ENCODE results near the gene APOO. TPM values are rescaled to one million over a fixed set of nuclear protein-coding genes. Genes with fewer than 3 reads are reported as not detected.
A peak's percentile ranks its signal among the peaks of the same experiment; 100 is the strongest.

APOO gene
- total RNA-seq, 1 donor from 2014 or later: 78.2 TPM

GRCh38 chrX:23919148-23919547, 11.4 kb upstream of the APOO start:
- Mint-ChIP-seq H3K36me3 (no peaks in the 10 kb centered on the region), H3K4me3 (no peak overlapping the region), H3K27ac (no peak overlapping the region), H3K4me1 (ENCODE audit: unreplicated experiment) (no peaks in the 10 kb centered on the region), H3K9me3 (no peaks in the 10 kb centered on the region), H3K27me3 (no peaks in the 10 kb centered on the region)
- TF ChIP-seq CTCF (conservative IDR thresholded peaks at IDR 0.05): no peak
- DNase-seq (ENCODE audit: extremely low spot score, unreplicated experiment): no peak

- no peak overlapping the region for H3K27ac Mint-ChIP-seq
- no peaks in the 10 kb centered on the region for H3K27me3 Mint-ChIP-seq
- peaks cover 9% of the 10 kb centered on the region for H3K4me1 Mint-ChIP-seq (ENCODE audit: unreplicated experiment)
- H3K4me3 Mint-ChIP-seq: no peak overlapping the region
- H3K36me3 Mint-ChIP-seq: no peaks in the 10 kb centered on the region
- no peak for DNase-seq (ENCODE audit: extremely low spot score, unreplicated experiment)
- no peaks in the 10 kb centered on the region for H3K9me3 Mint-ChIP-seq
- TF ChIP-seq CTCF (conservative IDR thresholded peaks at IDR 0.05): no peak
Observed at GRCh38 chrX:23911126-23911835, 3.5 kb upstream of the APOO start.

GRCh38 chrX:23908219-23909004, 674 bp upstream of the APOO start:
- Mint-ChIP-seq H3K27me3 (no peaks in the 10 kb centered on the region), H3K27ac (peak overlapping the region; percentile 93), H3K4me3 (peak overlapping the region; percentile 91), H3K9me3 (no peaks in the 10 kb centered on the region), H3K4me1 (ENCODE audit: unreplicated experiment) (peaks cover 17% of the 10 kb centered on the region), H3K36me3 (no peaks in the 10 kb centered on the region)
- no peak for DNase-seq (ENCODE audit: extremely low spot score, unreplicated experiment)
- peak; percentile 67 for TF ChIP-seq CTCF (conservative IDR thresholded peaks at IDR 0.05)

- Mint-ChIP-seq H3K27ac (peak overlapping the region; percentile 93), H3K27me3 (no peaks in the 10 kb centered on the region), H3K4me3 (peak overlapping the region; percentile 91), H3K9me3 (no peaks in the 10 kb centered on the region), H3K4me1 (ENCODE audit: unreplicated experiment) (peaks cover 17% of the 10 kb centered on the region), H3K36me3 (no peaks in the 10 kb centered on the region)
- no peak for DNase-seq (ENCODE audit: extremely low spot score, unreplicated experiment)
- no peak for TF ChIP-seq CTCF (conservative IDR thresholded peaks at IDR 0.05)
Observed at GRCh38 chrX:23907111-23907497, 634 bp downstream of the APOO start.

- Mint-ChIP-seq H3K27ac (no peak overlapping the region), H3K9me3 (no peaks in the 10 kb centered on the region)
- DNase-seq (ENCODE audit: extremely low spot score, unreplicated experiment): no peak
Observed at GRCh38 chrX:23904096-23904495, 3.6 kb downstream of the APOO start.

More at GRCh38 chrX:23904096-23904495, 3.6 kb downstream of the APOO start:
- Mint-ChIP-seq H3K4me3 (no peak overlapping the region), H3K4me1 (ENCODE audit: unreplicated experiment) (peaks cover 25% of the 10 kb centered on the region), H3K27me3 (no peaks in the 10 kb centered on the region), H3K36me3 (no peaks in the 10 kb centered on the region)
- no peak for TF ChIP-seq CTCF (conservative IDR thresholded peaks at IDR 0.05)

Data from type B pancreatic cell (in vitro differentiated cells).